NCI-H82 treated with DMSO at 0.1 percent for 48 hours (cell line): Measurements from ENCODE around the gene ASAP2.
"Not testable (repeated sequence)": the region's sequence is repeated elsewhere in the genome, so short reads cannot be mapped to it uniquely, and the experiment has no call there.

Experiments used
- DNase-seq: peaks from one replicate; lab custom pipeline; 2025; ENCODE audit not compliant: unreplicated experiment; lab: John Stamatoyannopoulos, UW

ASAP2 gene

DNA sequence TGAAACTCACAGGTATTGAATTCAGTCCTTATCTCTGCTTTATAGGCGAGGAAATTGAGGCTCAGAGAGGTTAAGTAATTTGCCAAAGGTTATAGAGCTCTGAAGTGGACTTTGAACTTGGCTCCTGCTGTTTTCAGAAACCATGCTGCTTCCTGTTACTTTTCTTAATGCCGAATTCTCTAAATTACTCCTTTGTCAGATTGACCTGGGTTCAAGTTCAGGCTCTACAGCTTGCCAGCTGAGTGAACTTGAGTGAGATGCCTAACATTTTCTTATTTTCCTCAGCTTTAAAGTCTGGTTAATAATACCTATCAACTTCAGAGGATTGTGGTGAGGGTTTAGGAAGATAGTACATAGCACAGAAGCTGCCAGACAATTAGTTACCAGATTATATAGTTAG, 3.4 kb downstream of the ASAP2 start:
- no peak for DNase-seq

DNA sequence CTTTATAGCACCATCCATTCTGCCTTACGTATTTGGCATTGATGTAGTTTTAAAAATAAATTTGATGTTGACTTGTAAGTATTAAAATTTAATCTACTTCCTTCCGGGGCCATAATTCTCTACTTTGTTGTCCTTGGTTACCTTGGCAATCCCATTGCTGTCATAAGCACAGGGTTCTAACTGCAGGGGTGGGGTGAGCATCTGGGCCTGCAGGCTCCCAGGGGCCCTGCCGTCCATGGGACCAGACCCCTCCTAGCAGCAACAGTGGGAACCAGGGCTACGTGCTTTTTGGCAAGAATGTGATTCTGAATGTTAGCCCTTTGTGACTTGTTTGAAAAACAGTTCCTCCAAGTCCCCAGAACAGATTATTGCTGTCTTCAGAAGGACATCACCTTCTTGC, 4.9 kb downstream of the ASAP2 start:
- DNase-seq: no peak

DNA sequence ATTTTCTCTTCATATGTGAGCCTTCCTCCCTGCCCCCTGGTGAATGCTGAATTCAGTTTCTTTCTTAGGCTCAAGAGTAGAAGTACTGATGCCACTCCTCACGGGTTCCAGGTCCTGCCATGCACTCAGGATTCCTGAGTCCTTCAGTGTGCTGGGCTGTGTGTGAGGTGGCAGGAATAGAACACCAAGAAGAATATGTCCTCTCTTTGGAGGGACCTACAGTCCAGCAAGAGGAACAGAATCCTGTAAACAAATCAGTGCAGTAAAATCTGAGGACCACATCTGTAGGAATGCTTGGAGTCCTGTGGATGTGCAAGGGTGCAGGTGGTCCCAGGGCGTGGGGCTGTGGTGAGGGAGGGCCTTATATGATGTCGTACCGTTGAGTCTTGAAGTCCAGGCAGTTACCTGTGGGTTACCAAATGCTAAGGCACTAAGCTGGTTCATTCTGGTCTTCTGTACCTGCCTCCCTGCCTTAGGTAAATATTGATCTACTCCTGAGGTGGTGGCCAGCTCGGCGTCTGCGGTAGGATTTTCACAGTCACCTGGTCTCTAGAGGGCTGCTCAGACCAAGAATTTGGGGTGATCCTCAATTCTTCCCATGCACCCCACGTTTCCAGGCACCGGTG, 5.5 kb downstream of the ASAP2 start:
- no peak for DNase-seq

DNA sequence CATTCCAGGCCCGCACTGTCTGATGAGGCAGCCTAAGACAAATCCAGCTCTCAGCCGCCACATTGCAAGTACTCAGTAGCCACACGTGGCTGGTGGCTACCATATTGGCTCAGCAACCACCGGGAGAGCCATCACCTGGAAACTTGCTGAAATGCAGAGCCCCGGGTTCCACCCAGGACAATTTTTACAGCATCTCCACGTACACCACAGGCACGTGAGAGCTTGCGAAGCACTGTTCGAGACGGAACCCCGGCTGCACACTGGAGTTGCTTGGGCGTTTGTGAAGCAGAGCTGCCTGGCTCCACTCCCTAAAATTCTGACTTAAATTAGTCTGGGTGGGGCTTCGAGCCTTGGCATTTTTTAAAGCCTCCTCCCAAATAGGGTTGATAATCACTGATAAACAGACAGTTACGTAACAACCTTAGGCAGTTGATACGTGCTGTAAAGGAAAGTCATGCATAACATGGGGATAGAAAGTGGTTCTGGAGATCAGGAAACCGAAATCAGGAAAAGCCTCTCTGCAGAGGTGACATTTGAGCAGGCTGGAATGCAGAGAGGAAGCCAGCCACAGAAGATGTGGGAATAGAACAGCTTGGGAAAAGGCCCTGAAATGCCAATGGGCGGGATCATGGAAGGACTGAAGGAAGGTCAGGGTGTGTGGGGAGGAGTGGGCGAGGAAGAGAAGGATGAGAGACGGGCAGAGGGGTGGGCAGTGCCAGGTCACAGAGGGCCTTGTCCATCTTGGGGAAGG, 6.2 kb downstream of the ASAP2 start:
- DNase-seq: no peak

DNA sequence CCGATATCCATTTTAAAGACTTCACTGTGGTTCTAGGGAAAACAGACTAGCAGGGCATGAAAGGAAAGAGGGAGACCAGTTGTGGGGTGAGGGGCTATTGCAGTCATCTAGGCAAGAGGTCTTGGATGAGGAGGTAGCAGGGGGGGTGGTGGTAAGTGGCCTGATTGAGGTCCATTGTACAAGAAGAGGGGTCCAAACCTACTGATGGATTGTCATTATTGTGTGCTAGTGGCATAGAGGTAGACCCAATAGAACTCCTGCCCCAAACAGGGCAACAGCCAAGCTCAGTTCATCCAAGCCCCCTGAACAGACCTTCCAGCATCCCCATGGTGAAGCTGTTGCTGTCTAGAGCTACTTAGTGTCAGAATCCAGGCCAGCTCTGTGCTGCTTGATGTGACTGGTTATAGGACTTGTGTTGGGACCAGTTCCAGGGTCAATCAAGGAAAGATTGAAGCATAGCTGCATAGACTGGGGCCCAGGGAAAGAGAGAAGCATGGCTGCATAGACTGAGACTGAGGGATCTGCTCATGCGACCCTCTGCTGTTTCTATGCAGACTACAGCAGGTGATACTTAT, 7.0 kb downstream of the ASAP2 start:
- no peak for DNase-seq

DNA sequence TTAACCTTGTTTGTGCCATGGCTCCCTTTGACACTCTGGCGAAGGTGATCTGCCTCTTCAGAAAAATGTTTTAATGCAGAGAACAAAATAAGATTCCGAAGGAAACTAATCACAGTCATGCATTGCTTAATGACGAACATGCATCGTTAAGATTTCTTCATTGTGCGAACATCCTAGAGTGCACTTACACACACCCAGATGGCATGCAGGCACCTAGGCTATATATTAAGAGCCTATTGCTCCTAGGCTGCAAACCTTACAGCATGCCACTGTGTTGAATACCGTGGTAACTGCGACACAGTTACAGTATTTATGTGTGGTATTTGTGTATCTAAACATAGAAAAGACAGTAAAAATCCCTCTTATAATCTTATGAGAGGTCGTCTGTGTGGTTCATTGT, 8.3 kb downstream of the ASAP2 start:
- no peak for DNase-seq

DNA sequence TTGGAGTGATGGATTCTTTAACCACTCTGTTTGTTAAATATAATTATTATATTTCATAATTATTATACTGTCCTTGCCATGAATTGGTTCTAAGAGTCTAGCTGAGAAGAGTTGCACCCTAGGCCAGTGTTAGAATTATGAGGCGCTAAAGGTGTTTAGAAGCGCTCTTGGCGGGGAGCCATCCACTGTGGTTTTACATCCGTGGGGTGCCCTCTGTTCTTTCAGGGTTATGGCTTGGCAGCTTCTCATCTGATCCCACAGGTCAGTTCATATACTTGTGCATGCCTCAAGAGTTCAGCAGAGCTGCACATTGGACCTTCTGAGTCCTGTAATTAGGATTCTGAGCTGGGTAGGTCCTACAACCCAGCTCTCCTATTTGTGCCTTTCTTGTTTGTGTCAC, 9.1 kb downstream of the ASAP2 start:
- no peak for DNase-seq

DNA sequence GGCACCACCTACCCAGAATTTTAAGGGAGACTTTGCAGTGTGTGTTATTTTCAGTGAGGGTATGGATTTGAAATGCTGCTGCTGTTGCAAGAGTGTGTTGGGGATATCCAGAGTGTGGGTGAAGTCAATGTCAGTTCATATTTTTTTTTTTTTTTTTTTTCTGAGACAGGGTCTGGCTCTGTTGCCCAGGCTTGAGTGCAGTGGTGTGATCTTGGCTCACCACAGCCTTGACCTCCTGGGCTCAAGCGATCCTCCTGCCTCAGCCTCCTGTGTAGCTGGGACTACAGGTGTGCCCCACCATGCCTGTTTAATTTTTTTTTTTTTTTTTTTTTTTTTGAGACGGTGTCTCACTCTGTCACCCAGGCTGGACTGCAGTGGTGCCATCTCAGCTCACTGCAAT, 9.5 kb downstream of the ASAP2 start:
- not testable (repeated sequence) for DNase-seq

DNA sequence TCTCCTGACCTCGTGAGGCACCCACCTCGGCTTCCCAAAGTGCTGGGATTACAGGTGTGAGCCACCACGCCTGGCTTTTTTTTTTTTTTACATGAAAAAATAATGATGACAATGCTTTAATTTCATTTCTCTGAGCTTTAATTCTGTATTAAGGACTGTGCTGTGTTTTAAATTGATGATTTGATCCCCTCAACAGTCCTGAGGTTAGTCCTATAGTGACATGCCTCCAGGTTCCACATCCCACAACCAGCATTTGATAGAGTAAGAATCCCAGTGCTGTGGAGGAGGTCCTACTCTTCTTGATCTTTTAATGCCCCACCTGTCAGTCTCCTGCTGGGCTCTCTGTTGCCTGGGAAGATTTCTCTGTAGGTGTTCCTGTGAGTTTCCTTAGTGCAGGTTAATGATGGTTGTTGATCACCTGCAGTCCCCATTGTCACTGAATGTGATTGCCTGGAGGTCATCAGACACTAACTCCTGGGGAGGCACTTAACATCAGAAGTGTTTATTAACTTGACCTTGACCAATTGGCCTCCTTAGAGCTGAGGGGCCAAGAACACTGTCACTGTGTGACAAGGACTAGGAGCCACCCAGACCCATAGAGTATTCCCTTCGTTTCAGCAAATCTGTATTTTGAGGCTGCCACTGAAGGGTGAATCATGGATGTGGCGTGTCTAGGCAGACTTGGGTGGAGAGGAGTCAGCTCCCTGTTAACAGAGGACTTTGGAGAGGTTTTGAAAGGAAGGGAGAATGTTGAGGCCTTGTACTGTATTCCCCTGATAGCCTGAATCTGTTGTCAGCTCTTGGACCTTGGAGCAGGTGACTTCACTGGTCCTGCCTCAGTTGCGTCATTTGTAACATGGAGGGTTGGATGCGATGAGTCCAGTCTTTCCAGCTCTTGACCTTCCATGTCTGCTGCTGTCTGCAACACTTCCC, 11.5 kb downstream of the ASAP2 start:
- DNase-seq: no peak

DNA sequence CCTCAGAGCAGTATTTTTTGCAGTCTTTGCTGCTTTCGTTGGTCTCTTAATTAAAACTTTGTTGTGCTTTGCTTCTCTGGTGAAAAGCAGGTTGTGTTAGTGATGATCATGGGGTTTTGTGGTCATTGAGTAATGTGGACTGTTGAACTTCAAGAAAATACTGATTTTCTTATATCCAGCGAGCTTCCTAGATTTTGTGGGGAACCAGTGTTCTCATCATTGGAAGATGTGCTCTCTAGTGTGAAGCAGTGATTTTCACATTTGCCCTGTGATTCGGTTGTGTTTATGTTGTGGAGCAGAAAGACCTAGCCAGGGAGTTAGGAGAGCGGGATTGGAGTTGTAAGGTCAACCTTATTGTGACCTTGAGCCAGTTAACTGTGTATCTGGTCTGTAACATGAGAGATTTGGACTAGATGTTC, 12.4 kb downstream of the ASAP2 start:
- DNase-seq: no peak

DNA sequence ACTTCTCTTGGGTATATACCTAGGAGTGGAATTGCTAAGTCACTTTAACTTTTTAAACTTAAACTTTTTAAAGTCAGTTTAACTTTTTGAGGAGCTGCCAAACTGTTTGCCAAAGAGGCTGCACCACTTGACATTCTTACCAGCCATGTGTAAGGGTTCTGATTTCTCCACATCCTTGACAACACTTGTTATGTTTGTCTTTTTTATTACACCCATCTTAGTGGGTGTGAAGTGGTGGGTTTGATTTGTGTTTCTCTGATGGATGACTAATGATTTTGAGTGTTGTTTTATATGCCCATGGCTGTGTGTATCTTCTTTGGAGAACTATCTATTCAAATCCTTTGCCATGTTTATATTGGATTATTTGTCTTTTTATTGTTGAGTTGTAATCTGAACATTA, 13.6 kb downstream of the ASAP2 start:
- DNase-seq: no peak

DNA sequence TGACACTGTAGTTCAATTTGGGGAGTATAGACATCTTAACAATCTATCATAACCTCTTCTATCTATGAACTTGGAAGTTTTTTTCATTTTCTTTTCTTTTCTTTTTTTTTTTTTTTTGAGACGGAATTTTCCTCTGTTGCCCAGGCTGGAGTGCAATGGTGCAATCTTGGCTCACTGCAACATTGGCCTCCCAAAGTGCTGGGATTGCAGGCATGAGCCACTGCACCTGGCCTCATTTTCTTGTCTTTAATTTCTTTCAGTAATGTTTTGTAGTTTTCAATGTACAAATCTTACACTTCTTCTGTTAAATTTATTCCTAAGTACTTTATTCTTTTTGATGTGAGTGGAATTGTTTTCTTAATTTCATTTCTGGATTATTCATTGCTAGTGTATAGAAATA, 14.6 kb downstream of the ASAP2 start:
- no peak for DNase-seq

DNA sequence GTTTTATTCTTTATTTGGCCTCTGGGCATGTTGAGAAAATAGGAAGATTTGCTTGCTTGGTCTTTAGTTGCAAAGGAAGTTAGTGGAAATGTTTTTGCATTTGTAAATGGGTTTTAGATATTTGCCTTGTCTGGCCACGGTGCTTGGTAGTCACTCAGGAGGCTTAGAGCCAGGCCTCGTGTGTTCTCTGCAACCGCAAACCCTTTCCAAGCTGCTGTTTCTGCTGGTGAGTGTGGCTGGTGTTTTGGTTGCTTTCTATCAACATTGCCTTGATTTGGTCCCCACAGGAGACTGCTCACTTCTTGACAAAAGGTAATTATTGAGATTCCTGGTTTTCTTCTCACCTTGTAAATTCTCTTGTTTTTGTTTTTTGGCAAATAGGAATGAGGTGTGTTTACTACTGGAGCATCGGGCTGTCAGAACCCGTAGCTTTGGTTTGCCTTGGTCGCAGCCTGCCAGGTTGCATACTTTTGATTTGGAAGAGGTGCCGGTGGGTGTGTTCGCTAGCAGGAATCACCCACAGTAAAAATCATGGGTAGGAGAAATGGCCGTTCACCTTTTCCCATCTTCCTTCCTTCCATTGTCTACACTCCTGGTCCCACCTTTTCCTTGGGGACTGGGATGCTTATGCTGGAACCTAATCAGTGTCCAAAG, 15.8 kb downstream of the ASAP2 start:
- no peak for DNase-seq

DNA sequence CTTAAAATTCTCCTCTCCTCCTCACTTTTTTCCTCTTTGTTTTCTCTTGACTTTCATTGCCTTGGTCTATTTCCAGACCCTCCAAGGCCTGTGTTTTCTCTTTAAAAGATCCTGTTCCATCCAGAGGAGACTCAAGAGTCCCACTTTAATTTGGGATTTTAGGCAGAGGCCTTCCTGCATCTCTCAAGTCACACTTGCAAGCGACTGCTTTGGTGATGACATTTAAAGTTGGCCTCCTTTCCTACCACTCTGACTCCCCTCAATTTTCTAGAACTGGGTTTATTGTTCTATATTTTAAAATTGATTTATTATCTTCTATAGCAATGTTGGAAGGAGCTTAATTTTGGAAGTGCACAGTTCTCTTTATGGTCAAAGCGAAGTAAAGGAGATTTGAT, 16.3 kb downstream of the ASAP2 start:
- DNase-seq: no peak

DNA sequence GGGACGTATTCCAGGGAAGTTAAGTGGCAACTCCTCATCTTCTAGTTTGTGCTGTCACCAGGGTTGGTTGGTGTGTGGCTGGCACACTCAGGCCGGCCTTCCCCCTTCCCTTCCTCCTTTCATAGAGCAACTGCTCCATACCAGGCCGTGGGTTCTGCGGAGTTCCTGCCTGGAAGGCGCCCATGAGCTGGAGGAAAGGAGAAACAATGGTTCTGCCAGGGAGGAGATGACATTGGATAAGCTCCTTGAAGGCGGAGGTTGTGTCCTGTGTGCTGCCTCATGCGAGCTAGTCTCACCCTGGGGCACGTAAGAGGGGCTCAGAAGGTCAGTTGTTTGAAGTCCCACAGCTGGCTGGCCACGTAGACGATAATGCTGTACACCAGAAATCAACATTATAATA, 19.2 kb downstream of the ASAP2 start:
- DNase-seq: no peak

DNA sequence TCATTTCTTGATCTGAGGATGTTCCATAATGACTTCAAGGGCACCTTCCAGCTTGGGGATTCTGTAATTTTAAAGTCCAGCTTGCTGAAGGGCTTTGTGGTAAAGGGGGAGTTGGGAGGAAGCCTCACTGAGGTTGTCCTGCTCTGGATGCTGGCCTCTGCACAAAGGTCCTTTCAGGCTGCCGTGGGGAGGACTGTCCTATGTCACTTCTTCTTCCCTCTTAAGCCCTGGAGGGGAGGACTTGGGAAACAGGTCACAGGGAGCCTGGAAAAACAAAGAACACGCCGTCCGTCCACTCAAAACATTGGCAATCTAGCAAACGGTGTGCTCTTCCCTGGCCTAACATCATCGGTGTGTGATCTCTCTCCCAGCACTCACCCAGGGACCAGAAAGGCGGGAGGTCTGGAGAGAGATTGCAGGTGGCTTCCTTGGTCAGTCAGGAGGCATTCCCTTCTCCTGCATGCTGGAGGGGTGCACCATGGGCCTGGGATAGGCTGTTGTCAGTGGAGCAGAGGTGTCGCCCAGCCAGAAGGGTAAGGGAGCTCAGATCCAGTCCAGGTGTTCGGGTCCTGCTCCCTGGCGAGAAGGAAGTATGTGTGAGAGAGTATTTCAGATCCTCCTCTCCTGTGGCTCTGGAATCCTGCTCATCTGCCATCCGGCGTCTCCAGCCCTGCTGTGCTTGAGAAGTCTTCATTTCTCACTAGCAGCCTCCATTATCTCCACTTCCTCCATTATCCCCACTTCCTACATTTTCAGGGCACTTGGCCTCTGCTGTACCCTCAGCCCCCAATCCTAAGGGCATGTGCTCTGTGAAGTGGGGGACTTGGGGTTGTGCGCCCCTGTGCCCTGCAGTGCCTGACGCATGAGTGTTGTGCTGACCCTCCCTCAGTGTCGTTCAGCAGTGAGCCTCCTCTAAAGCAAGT, 20.1 kb downstream of the ASAP2 start:
- DNase-seq: no peak

DNA sequence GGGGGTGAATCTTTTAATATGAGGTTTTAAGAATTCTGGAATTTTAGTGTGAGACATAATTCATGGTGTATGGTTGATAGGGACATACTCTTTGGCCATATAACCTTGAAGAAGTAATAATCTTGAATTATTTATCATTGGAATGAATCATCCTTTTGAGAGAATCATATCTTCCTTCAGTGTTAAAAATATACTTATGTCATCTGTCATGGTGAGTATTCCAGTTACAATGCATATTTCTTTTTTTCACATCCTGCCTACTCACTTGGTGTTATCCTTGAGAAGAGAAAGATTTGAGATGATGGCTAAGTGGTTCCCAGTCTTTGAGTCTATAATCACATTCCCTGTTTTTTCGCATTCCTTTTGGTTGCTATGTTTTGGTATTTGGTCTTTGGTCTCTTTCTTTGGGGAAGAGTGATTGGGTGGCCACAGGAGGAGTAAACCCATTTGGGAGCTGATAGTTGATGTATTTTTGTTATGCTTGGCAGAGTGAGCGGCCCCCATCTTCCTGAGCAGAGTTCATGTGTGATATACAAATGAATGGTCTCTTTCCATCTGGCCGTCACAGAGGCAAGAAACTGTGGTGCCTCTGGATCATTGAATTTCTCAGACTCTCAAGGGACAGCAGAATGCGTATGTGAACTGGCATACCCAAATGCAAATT, 21.6 kb downstream of the ASAP2 start:
- DNase-seq: no peak

DNA sequence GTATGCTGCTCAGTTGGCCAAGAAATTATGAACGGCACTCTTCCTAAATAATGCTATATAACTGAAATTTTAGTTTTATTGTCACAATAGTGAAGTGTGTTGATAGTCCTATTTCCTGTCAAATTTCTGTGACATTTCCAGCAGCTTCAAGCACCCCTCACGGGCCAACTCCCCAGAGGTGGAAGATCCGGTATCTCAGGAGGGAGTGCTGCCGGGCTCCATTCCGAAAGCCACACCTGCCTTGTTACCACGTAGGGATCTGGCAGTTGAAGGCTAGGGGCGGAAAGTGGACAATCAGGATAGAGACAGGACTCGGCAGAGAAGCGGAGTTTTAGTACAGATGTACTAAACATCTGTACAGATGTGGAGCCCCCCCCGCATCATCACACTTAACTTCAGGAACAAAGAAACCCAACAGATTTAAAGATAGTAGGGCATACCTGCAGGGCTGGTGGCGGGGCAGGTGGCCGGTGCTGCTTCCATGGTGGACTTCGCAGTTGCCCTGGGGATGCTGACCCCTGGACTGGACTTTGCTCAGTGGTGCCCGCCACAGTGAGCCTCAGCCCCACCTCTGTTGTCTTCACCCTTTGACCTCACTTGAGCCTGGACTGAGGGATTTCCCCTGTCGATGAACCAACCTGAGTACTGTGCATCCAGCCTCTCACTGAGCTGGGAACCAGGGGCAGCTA, 22.3 kb downstream of the ASAP2 start:
- no peak for DNase-seq

DNA sequence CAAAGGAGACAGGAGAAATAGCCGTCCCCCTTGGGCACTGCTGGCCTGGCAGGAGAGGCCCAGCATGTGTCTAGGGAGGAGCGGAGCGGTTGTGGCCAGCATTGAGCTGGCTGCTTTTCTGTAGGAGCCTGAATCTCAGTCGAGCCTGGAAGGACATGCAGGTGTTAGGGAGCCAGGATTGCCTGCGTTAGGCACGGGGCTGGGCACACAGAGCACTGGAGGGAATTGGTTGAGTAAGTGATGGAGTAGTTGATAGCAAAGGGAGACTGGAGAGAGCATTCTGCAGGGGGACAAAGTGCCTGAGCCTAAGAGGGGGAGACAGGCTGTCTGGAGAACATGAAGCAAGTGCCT, 22.8 kb downstream of the ASAP2 start:
- DNase-seq: no peak
